ENCODE measurements around the gene FXYD1. TPM values are rescaled to one million over a fixed set of nuclear protein-coding genes. Genes with fewer than 3 reads are reported as not detected.
A peak's percentile ranks its signal among the peaks of the same experiment; 100 is the strongest.
"Not testable (repeated sequence)": the region's sequence is repeated elsewhere in the genome, so short reads cannot be mapped to it uniquely, and the experiment has no call there.

Gene FXYD1
- total RNA-seq, 4 donors from 2014 or later, result 3.9 to 29.9 (median 10.1) TPM; not detected in 1

GRCh38 chr19:35150445-35150844, 11.8 kb downstream of the FXYD1 start:
- no peaks in the 10 kb centered on the region for H3K9me3 ChIP-seq
- no peak overlapping the region for H3K27ac ChIP-seq
- no peak for DNase-seq
- intact Hi-C loops (cut with DNase I), result no loop called here
- peaks cover 10 to 24% (median 19%) of the 10 kb centered on the region in 3 donors for H3K4me1 ChIP-seq
- 70 to 76% methylated on average over 2 of the region's 2 CpGs for WGBS, 2 donors
- no peaks in the 10 kb centered on the region for H3K36me3 ChIP-seq
- TF ChIP-seq, protein P1, sequence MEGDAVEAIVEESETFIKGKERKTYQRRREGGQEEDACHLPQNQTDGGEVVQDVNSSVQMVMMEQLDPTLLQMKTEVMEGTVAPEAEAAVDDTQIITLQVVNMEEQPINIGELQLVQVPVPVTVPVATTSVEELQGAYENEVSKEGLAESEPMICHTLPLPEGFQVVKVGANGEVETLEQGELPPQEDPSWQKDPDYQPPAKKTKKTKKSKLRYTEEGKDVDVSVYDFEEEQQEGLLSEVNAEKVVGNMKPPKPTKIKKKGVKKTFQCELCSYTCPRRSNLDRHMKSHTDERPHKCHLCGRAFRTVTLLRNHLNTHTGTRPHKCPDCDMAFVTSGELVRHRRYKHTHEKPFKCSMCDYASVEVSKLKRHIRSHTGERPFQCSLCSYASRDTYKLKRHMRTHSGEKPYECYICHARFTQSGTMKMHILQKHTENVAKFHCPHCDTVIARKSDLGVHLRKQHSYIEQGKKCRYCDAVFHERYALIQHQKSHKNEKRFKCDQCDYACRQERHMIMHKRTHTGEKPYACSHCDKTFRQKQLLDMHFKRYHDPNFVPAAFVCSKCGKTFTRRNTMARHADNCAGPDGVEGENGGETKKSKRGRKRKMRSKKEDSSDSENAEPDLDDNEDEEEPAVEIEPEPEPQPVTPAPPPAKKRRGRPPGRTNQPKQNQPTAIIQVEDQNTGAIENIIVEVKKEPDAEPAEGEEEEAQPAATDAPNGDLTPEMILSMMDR (IDR thresholded peaks at IDR 0.05), result no peak
- TF ChIP-seq POLR2A (IDR thresholded peaks at IDR 0.05), result no peak
- peaks cover 0 to 30% (median 3%) of the 10 kb centered on the region in 4 donors for H3K27me3 ChIP-seq
- no peak overlapping the region for H3K4me3 ChIP-seq

DNA sequence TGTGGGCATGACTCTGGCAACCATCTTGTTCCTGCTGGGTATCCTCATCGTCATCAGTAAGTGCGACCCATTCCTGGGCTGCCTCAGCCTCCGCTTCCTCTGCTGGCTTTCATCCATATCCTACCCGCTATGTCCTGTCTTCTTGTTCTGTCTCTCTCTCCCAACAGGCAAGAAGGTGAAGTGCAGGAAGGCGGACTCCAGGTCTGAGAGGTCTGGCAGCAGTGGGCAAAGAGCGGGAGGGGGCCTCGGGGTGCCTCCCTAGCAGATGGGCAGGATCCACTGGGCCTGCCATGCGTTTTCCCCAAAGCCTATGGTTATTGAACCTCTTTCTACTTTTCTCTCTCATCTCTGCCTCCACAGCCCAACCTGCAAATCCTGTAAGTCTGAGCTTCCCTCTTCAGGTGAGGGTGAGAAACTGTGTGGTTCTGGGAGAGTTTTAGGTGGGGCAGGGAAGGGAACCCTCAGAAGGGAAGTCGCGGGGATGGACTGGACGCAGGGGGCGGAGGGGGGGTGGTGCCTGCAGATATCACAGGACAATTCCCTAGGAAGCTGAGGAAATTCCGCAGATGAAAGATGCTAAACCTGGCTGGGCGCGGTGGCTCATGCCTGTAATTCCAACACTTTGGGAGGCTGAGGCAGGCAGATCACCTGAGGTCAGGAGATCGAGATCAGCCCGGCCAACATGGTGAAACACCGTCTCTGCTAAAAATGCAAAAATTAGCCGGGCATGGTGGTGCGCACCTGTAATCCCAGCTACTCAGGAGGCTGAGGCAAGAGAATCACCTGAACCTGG, 12.8 kb downstream of the FXYD1 start:
- Histone ChIP-seq H3K27ac (no peak overlapping the region), H3K27me3 (peaks cover 0 to 35% (median 3%) of the 10 kb centered on the region in 4 donors), H3K4me1 (peaks cover 17 to 34% (median 26%) of the 10 kb centered on the region in 3 donors), H3K36me3 (no peaks in the 10 kb centered on the region), H3K9me3 (no peaks in the 10 kb centered on the region), H3K4me3 (no peak overlapping the region)
- intact Hi-C loops (cut with DNase I), result no loop called here
- TF ChIP-seq POLR2A (IDR thresholded peaks at IDR 0.05), result no peak
- TF ChIP-seq, protein P1 (IDR thresholded peaks at IDR 0.05), result peak in 1 of 6 experiments; percentile 4
- WGBS, 2 donors, result 84 to 85% methylated on average over 16 to 17 of the region's 20 CpGs
- no peak for DNase-seq

GRCh38 chr19:35153129-35153522, 14.5 kb downstream of the FXYD1 start:
- 69 to 79% methylated on average over 8 to 10 of the region's 10 CpGs for WGBS, 2 donors
- H3K4me3 ChIP-seq; intact Hi-C loops (cut with DNase I); H3K9me3 ChIP-seq; DNase-seq; H3K27ac ChIP-seq: not testable (repeated sequence)
- Histone ChIP-seq H3K36me3 (peaks cover 0 to 14% (median 0%) of the 10 kb centered on the region in 3 donors), H3K27me3 (peaks cover 0 to 35% (median 3%) of the 10 kb centered on the region in 4 donors), H3K4me1 (peaks cover 17 to 37% (median 26%) of the 10 kb centered on the region in 3 donors)

DNA sequence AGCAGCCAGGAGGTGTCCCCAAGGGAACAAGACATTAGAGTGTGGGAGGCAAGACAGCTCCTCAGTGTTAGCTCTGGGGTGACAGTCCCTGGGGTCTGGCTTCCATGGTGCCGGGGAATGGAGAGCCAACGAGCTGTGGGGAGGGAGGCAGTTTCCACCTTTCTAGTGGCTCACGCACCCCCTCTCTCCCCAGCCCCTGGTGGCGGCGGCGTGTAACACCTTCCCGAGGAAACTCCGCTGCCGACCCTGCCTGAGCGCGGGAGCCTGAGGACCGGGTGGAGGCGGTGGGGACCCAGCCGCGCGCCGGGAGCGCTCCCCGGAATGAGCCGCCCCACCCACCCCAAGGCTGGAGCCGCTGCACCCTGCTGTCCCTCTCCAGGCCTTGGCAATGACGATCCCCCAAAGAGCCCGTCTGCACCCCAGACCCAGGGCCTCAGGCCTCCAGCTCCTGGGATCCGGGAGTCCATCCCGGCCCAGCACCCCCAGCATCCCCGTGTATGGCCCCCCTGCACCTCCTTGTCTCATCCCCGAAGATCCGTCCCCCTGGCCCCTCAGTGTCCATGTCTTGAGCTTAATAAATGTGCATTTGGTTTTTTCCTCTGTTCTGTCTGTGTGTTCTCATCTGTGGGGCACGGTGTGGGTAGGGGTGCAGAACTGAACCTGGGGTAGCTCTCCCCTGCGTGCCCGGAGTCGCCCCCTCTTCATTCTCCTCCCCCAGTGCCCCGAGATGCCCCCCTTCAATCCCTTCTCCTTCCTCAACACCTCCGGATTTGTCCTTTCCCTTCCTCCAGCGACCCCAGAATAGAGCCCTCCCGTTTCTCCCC, 15.3 kb downstream of the FXYD1 start:
- TF ChIP-seq POLR2A (IDR thresholded peaks at IDR 0.05), result peak in 1 of 4 donors; percentile 7
- TF ChIP-seq, protein P1 (IDR thresholded peaks at IDR 0.05), result peak; percentile 29 to 67 (median 58)
- DNase-seq, result no peak
- Histone ChIP-seq H3K9me3 (no peaks in the 10 kb centered on the region), H3K36me3 (peaks cover 0 to 22% (median 0%) of the 10 kb centered on the region in 3 donors), H3K27me3 (peaks cover 0 to 35% (median 3%) of the 10 kb centered on the region in 4 donors), H3K4me3 (peak overlapping the region; percentile 45 to 75 (median 69)), H3K27ac (peak overlapping the region; percentile 78 to 90 (median 84)), H3K4me1 (peaks cover 17 to 37% (median 26%) of the 10 kb centered on the region in 3 donors)
- intact Hi-C loops (cut with DNase I), result no loop called here
- WGBS, 2 donors, result 0 to 1% methylated on average over 11 to 17 of the region's 36 CpGs

GRCh38 chr19:35154525-35155406, 16.1 kb downstream of the FXYD1 start, which contains the start of gene FXYD5:
Gene FXYD5 (plus strand): TSS chr19:35154735. CDS start chr19:35155551, 816 bp downstream.
- intact Hi-C loops (cut with DNase I), result no loop called here
- H3K4me3 ChIP-seq, result peak within 1 kb of the TSS; percentile 45 to 75 (median 69)
- no peak for DNase-seq
- H3K36me3 ChIP-seq, result peaks cover 0 to 31% (median 0%) of the 10 kb centered on the region in 3 donors
- H3K9me3 ChIP-seq, result no peaks in the 10 kb centered on the region
- peaks cover 17 to 37% (median 26%) of the 10 kb centered on the region in 3 donors for H3K4me1 ChIP-seq
- H3K27me3 ChIP-seq, result peaks cover 0 to 35% (median 3%) of the 10 kb centered on the region in 4 donors
- peak within 1 kb of the TSS; percentile 78 to 90 (median 84) for H3K27ac ChIP-seq
- TF ChIP-seq POLR2A (IDR thresholded peaks at IDR 0.05), result peak in 2 of 4 donors; percentile 16 to 69
- TF ChIP-seq, protein P1 (IDR thresholded peaks at IDR 0.05), result peak in 2 of 6 experiments; percentile 13 to 28
- 0 to 1% methylated on average over 16 to 39 of the region's 49 CpGs for WGBS, 2 donors

Data from esophagus squamous epithelium (tissue), 5 donors.